Lung (tissue), 12 donors: ENCODE data around the gene TAF11L14. TPM values are rescaled to one million over a fixed set of nuclear protein-coding genes. Genes with fewer than 3 reads are reported as not detected.
"Not testable (repeated sequence)": the region's sequence is repeated elsewhere in the genome, so short reads cannot be mapped to it uniquely, and the experiment has no call there.

Experiments
- ATAC-seq: fragments of 200-7000 bp; cut with Tn5 transposase; one replicate; pipeline ENCODE4 v1.9.1; 2020; ENCODE audit warnings: moderate number of reproducible peaks; ENCODE audit not compliant: insufficient read depth, low FRiP score
- DNase-seq, 3 donors: peaks; one replicate each; pipeline ENCODE4 v3.0.0-alpha.2; 2013 to 2017
- H3K27ac ChIP-seq, 2 donors: one replicate each; pipeline ENCODE4 v1.5.1; 2013; ENCODE audit warnings: mild to moderate bottlenecking in 2 of 2, moderate library complexity in 2 of 2, control low read depth in 1 of 2, inconsistent platforms in 1 of 2, low read depth in 1 of 2, low read length in 1 of 2
- H3K27me3 ChIP-seq, 3 donors: one replicate each; pipeline ENCODE4 v1.5.1; 2013; ENCODE audit warnings: low read length in 2 of 3; ENCODE audit not compliant: control insufficient read depth in 3 of 3, insufficient read depth in 3 of 3
- H3K36me3 ChIP-seq, 4 donors: one replicate each; pipeline ENCODE4 v1.5.1; 2013; ENCODE audit warnings: low read length in 4 of 4, mild to moderate bottlenecking in 1 of 4, moderate library complexity in 1 of 4; ENCODE audit not compliant: control insufficient read depth in 4 of 4, insufficient read depth in 4 of 4
- H3K4me1 ChIP-seq, 5 donors: one replicate each; pipeline ENCODE4 v1.5.1; 2013; ENCODE audit warnings: low read length in 5 of 5, mild to moderate bottlenecking in 2 of 5, moderate library complexity in 1 of 5; ENCODE audit not compliant: control insufficient read depth in 5 of 5, insufficient read depth in 5 of 5
- H3K4me3 ChIP-seq: one replicate; pipeline ENCODE4 v1.5.1; 2013; ENCODE audit warnings: mild to moderate bottlenecking, control low read depth, moderate library complexity
- H3K9ac ChIP-seq, 2 donors: one replicate each; pipeline ENCODE4 v1.5.1; 2013; ENCODE audit warnings: low read length in 2 of 2, control low read depth in 1 of 2; ENCODE audit not compliant: insufficient read depth in 1 of 2
- H3K9me3 ChIP-seq, 4 donors: one replicate each; pipeline ENCODE4 v1.5.1; 2013; ENCODE audit warnings: low read length in 3 of 4, mild to moderate bottlenecking in 1 of 4, moderate library complexity in 1 of 4; ENCODE audit not compliant: control insufficient read depth in 4 of 4, insufficient read depth in 3 of 4
- CTCF ChIP-seq: IDR thresholded peaks from 2 replicates; pipeline ENCODE4 v1.5.1; 2012; ENCODE audit warnings: mild to moderate bottlenecking; ENCODE audit errors: control extremely low read depth, extremely low read depth
- WGBS, 2 donors: extraction: QIAGEN DNeasy Blood & Tissue Kit; methylation state at CpG; one replicate each; pipeline ENCODE4 v1.1.7; 2013; 5-methylcytosine and 5-hydroxymethylcytosine counted together
- polyA plus RNA-seq, 2 donors: library from polyadenylated mRNA; stranded (reverse); fragments of 200-250 nt; gene quantifications; one replicate each; pipeline ENCODE4 v1.2.1, GENCODE V29; 2013
- total RNA-seq, 2 donors: library from RNA; depleted of rRNA in 1 of 2; stranded (reverse); fragments of >200 nt in 1 of 2; gene quantifications; one replicate each; pipeline ENCODE4 v1.2.1, GENCODE V29; 2014 to 2021
- donor health status: control.
- donor health status: control.
- donor health status: Bipolar disorder and iron deficiency.
- donor health status: healthy.
- donor health status: DM: yes; HTN: yes; CAD: no.

Gene TAF11L14
- total and polyA plus RNA-seq, 4 donors = not detected

GRCh38 chr5:17619354-17619753 is 14.9 kb upstream of the TAF11L14 start:
- H3K27ac ChIP-seq = no peak overlapping the region
- H3K9ac ChIP-seq = no peak overlapping the region
- ATAC-seq (no peak), DNase-seq (no peak)
- no peaks in the 10 kb centered on the region for H3K27me3 ChIP-seq
- 92 to 96% methylated on average over 3 of the region's 3 CpGs for WGBS, 2 donors
- H3K36me3 ChIP-seq = no peaks in the 10 kb centered on the region
- H3K9me3 ChIP-seq = no peaks in the 10 kb centered on the region
- no peak for TF ChIP-seq CTCF
- H3K4me3 ChIP-seq = no peak overlapping the region
- no peaks in the 10 kb centered on the region for H3K4me1 ChIP-seq

- no peaks in the 10 kb centered on the region for H3K9me3 ChIP-seq
- no peak overlapping the region for H3K9ac ChIP-seq
- H3K27me3 ChIP-seq = no peaks in the 10 kb centered on the region
- ATAC-seq (no peak), DNase-seq (no peak)
- TF ChIP-seq CTCF = no peak
- H3K27ac ChIP-seq = no peak overlapping the region
- H3K4me1 ChIP-seq = no peaks in the 10 kb centered on the region
- H3K4me3 ChIP-seq = no peak overlapping the region
- H3K36me3 ChIP-seq = no peaks in the 10 kb centered on the region
- WGBS, 2 donors = 86% methylated on average over 17 of the region's 17 CpGs
Measured at GRCh38 chr5:17620627-17621026, 13.6 kb upstream of the TAF11L14 start.

- Histone ChIP-seq H3K9ac (no peak overlapping the region), H3K36me3 (no peaks in the 10 kb centered on the region), H3K4me3 (no peak overlapping the region), H3K9me3 (no peaks in the 10 kb centered on the region), H3K27ac (no peak overlapping the region), H3K27me3 (no peaks in the 10 kb centered on the region), H3K4me1 (no peaks in the 10 kb centered on the region)
- DNase-seq (no peak), ATAC-seq (no peak)
- TF ChIP-seq CTCF = no peak
- WGBS, 2 donors = 94 to 97% methylated on average over 11 of the region's 11 CpGs
Measured at GRCh38 chr5:17625686-17626085, 8.6 kb upstream of the TAF11L14 start.

- not testable (repeated sequence) for H3K27me3 ChIP-seq, H3K27ac ChIP-seq, H3K9me3 ChIP-seq, H3K36me3 ChIP-seq, H3K4me1 ChIP-seq, H3K9ac ChIP-seq, H3K4me3 ChIP-seq, ATAC-seq, DNase-seq
- 78 to 82% methylated on average over 8 to 9 of the region's 12 CpGs for WGBS, 2 donors
Measured at GRCh38 chr5:17631788-17632187, 2.5 kb upstream of the TAF11L14 start, which contains the start of gene TAF11L13. Gene TAF11L13 (plus strand): TSS chr5:17632088.

GRCh38 chr5:17649232-17649631 is 15.0 kb downstream of the TAF11L14 start:
- not testable (repeated sequence) for H3K9ac ChIP-seq, H3K4me1 ChIP-seq, ATAC-seq, H3K36me3 ChIP-seq, H3K27me3 ChIP-seq, H3K27ac ChIP-seq, DNase-seq, H3K4me3 ChIP-seq, H3K9me3 ChIP-seq
- 92 to 93% methylated on average over 10 of the region's 10 CpGs for WGBS, 2 donors

- H3K4me3 ChIP-seq, H3K36me3 ChIP-seq, H3K27ac ChIP-seq, H3K27me3 ChIP-seq, ATAC-seq, DNase-seq, H3K4me1 ChIP-seq, H3K9me3 ChIP-seq, H3K9ac ChIP-seq: not testable (repeated sequence)
- 96 to 99% methylated on average over 21 to 32 of the region's 32 CpGs for WGBS, 2 donors
Measured at GRCh38 chr5:17655201-17655759, 21.0 kb downstream of the TAF11L14 start.
